HepG2 (cell line): Measurements from ENCODE around the gene TUBB3. TPM values are rescaled to one million over a fixed set of nuclear protein-coding genes. Genes with fewer than 3 reads are reported as not detected.
A peak's percentile ranks its signal among the peaks of the same experiment; 100 is the strongest.

Experiments
- DNMT1 ChIP-seq: sonication (generic); formaldehyde crosslinking; IDR thresholded peaks from 2 replicates; pipeline ENCODE4 v1.5.1; 2020; ENCODE audit warnings: mild to moderate bottlenecking, missing genetic modification reagents
- EP300 ChIP-seq, 3 experiments: sonication (generic) in 1 of 3; formaldehyde crosslinking in 1 of 3; IDR thresholded peaks; 2 replicates each; pipeline versions ENCODE4 v1.5.1 to v1.6.1; 2011 to 2020; ENCODE audit warnings: low read depth in 2 of 3, low read length in 2 of 3, borderline replicate concordance in 1 of 3, improper control_type of control experiment in 1 of 3, mild to moderate bottlenecking in 1 of 3, missing genetic modification reagents in 1 of 3, moderate library complexity in 1 of 3
- GRHL1 ChIP-seq: sonication (generic); formaldehyde crosslinking; conservative IDR thresholded peaks from 2 replicates; pipeline ENCODE4 v1.8.0; 2022; ENCODE audit warnings: missing genetic modification reagents
- IRF2 ChIP-seq: IDR thresholded peaks from 2 replicates; pipeline ENCODE4 v1.6.1; 2018; ENCODE audit warnings: missing genetic modification reagents, missing compliant biosample characterization
- KDM4B ChIP-seq: sonication (generic); formaldehyde crosslinking; IDR thresholded peaks from 2 replicates; pipeline ENCODE4 v1.4.0; 2020; ENCODE audit warnings: missing genetic modification reagents
- NFATC3 ChIP-seq: sonication (generic); formaldehyde crosslinking; IDR thresholded peaks from 2 replicates; pipeline ENCODE4 v1.5.1; 2020; ENCODE audit warnings: mild to moderate bottlenecking, missing genetic modification reagents
- TEAD3 ChIP-seq: optimal IDR thresholded peaks from 2 replicates; pipeline ENCODE3; 2016; ENCODE audit warnings: borderline replicate concordance
- ZBED4 ChIP-seq: sonication (generic); formaldehyde crosslinking; IDR thresholded peaks from 2 replicates; pipeline ENCODE4 v1.4.0; 2020; ENCODE audit warnings: missing genetic modification reagents, borderline replicate concordance
- ZNF124 ChIP-seq: sonication (generic); formaldehyde crosslinking; IDR thresholded peaks from 2 replicates; pipeline ENCODE4 v1.4.0; 2020; ENCODE audit warnings: missing genetic modification reagents
- ZNF326 ChIP-seq: sonication (generic); formaldehyde crosslinking; IDR thresholded peaks from 2 replicates; pipeline ENCODE4 v1.4.0; 2020; ENCODE audit warnings: missing genetic modification reagents, borderline replicate concordance
- ZNF619 ChIP-seq: sonication (generic); formaldehyde crosslinking; IDR thresholded peaks from 2 replicates; pipeline ENCODE4 v1.4.0; 2020; ENCODE audit warnings: mild to moderate bottlenecking, missing genetic modification reagents
- polyA plus RNA-seq, 8 experiments: library from polyadenylated mRNA; depleted of rRNA in 3 of 8; stranded (reverse) in 7 of 8; unstranded in 1 of 8; fragments of >200 nt; fragmentation: Illumina TruSeq in 4 of 8; extraction: Trizol in 4 of 8; gene quantifications; 2 replicates each; pipeline versions ENCODE4 v1.2.1 to v1.2.3, GENCODE V29; 2011 to 2016; ENCODE audit warnings: low read depth in 4 of 8, missing spikeins in 1 of 8, mixed read lengths in 1 of 8; ENCODE audit not compliant: insufficient read depth in 1 of 8
- total RNA-seq, 5 experiments: library from RNA; depleted of rRNA; stranded (reverse); fragments of >200 nt; fragmentation: Illumina TruSeq; extraction: Trizol; gene quantifications; 2 replicates each; pipeline ENCODE4 v1.2.3, GENCODE V29; 2016; ENCODE audit warnings: low read depth in 1 of 5
- TF ChIP-seq, protein P1 (sequence below): sonication (generic); formaldehyde crosslinking; IDR thresholded peaks from 2 replicates; pipeline ENCODE4 v1.5.0; 2020; ENCODE audit warnings: mild to moderate bottlenecking, missing genetic modification reagents, borderline replicate concordance

Gene TUBB3
- total and polyA plus RNA-seq, 2 of the 13 experiments (the other 11 are each of a cell fraction or from before 2014, with no cell fraction given): 110 to 185 TPM

DNA sequence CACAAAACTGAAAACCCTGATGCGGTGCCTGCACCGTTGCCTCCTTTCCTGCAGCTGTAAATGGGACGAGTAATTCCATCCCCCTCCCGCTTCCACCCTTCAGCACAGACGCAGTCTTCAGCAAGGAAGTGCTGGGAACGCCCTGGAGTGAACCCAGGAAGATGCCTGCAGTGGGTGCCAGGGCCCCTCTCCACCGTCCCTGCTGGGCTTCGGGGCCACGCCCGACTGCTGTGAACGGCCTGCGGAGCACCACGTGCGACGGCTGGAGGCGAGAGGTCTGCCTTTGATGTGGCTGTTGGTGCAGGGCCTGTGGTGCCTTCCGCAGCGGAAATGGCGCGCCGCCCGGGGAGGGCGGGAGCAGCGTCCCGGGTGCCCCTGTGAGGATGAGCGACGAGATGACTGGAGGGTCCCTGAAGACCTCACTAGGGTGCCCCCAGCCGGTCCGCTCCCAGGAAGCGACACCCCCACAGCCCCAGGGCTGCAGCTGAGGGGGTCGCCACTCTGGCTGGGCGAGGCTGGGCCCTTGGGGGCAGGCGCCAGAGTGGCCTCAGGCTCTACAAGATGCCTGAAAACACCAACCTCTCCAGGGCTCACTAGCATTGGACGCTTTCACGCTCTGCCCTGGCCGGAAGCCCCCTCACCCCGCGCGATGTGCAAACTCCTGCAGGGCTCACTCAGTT lies 5.2 kb upstream of the TUBB3 start (continued):
- TF ChIP-seq DNMT1 (CRISPR knock-in tag) (peak; percentile 95), ZNF619 (peak; percentile 94), TEAD3 (CRISPR knock-in tag) (peak; percentile 87), EP300 (IDR thresholded peaks at IDR 0.05; ENCODE audit: low read depth in 2 of 2, low read length in 2 of 2) (peak; percentile 57 to 72), EP300 (CRISPR knock-in tag; IDR thresholded peaks at IDR 0.05; ENCODE audit: borderline replicate concordance) (peak; percentile 93), ZBED4 (peak; percentile 73; the same call in 1 of the 2 replicates), GRHL1 (CRISPR knock-in tag) (no peak), KDM4B (peak; percentile 98), ZNF124 (CRISPR knock-in tag) (peak; percentile 98), ZNF326 (CRISPR knock-in tag) (peak; percentile 47; the same call in 1 of the 2 replicates), IRF2 (CRISPR knock-in tag) (peak; percentile 97), NFATC3 (CRISPR knock-in tag) (peak; percentile 97)
- TF ChIP-seq, protein P1, sequence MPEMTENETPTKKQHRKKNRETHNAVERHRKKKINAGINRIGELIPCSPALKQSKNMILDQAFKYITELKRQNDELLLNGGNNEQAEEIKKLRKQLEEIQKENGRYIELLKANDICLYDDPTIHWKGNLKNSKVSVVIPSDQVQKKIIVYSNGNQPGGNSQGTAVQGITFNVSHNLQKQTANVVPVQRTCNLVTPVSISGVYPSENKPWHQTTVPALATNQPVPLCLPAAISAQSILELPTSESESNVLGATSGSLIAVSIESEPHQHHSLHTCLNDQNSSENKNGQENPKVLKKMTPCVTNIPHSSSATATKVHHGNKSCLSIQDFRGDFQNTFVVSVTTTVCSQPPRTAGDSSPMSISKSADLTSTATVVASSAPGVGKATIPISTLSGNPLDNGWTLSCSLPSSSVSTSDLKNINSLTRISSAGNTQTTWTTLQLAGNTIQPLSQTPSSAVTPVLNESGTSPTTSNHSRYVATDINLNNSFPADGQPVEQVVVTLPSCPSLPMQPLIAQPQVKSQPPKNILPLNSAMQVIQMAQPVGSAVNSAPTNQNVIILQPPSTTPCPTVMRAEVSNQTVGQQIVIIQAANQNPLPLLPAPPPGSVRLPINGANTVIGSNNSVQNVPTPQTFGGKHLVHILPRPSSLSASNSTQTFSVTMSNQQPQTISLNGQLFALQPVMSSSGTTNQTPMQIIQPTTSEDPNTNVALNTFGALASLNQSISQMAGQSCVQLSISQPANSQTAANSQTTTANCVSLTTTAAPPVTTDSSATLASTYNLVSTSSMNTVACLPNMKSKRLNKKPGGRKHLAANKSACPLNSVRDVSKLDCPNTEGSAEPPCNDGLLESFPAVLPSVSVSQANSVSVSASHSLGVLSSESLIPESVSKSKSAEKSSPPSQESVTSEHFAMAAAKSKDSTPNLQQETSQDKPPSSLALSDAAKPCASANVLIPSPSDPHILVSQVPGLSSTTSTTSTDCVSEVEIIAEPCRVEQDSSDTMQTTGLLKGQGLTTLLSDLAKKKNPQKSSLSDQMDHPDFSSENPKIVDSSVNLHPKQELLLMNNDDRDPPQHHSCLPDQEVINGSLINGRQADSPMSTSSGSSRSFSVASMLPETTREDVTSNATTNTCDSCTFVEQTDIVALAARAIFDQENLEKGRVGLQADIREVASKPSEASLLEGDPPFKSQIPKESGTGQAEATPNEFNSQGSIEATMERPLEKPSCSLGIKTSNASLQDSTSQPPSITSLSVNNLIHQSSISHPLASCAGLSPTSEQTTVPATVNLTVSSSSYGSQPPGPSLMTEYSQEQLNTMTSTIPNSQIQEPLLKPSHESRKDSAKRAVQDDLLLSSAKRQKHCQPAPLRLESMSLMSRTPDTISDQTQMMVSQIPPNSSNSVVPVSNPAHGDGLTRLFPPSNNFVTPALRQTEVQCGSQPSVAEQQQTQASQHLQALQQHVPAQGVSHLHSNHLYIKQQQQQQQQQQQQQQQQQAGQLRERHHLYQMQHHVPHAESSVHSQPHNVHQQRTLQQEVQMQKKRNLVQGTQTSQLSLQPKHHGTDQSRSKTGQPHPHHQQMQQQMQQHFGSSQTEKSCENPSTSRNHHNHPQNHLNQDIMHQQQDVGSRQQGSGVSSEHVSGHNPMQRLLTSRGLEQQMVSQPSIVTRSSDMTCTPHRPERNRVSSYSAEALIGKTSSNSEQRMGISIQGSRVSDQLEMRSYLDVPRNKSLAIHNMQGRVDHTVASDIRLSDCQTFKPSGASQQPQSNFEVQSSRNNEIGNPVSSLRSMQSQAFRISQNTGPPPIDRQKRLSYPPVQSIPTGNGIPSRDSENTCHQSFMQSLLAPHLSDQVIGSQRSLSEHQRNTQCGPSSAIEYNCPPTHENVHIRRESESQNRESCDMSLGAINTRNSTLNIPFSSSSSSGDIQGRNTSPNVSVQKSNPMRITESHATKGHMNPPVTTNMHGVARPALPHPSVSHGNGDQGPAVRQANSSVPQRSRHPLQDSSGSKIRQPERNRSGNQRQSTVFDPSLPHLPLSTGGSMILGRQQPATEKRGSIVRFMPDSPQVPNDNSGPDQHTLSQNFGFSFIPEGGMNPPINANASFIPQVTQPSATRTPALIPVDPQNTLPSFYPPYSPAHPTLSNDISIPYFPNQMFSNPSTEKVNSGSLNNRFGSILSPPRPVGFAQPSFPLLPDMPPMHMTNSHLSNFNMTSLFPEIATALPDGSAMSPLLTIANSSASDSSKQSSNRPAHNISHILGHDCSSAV: peak; percentile 89; the same call in 1 of the 2 replicates
